HG03175 (cell line): ENCODE measurements around the gene SUV39H1.
"Not testable (repeated sequence)": the region's sequence is repeated elsewhere in the genome, so short reads cannot be mapped to it uniquely, and the experiment has no call there.

ENCODE experiments used
- ATAC-seq: cut with Tn5 transposase; IDR thresholded peaks from one replicate; pipeline ENCODE4 v1.9.1; 2021; ENCODE audit warnings: mild to moderate bottlenecking, moderate library complexity; ENCODE audit not compliant: unreplicated experiment

SUV39H1 gene

GRCh38 chrX:48696301-48696908 is at the start of gene SUV39H1:
SUV39H1 (plus strand) TSS chrX:48696734; CDS start chrX:48696785, 51 bp downstream.
- peak; percentile 95 for ATAC-seq

GRCh38 chrX:48648336-48648751 is 48.2 kb upstream of the SUV39H1 start:
- ATAC-seq = no peak

- ATAC-seq = no peak
Observed at GRCh38 chrX:48649102-48649501, 47.4 kb upstream of the SUV39H1 start.

GRCh38 chrX:48652055-48652579 is 44.4 kb upstream of the SUV39H1 start:
- not testable (repeated sequence) for ATAC-seq

- not testable (repeated sequence) for ATAC-seq
Observed at GRCh38 chrX:48654746-48655145, 41.8 kb upstream of the SUV39H1 start.

GRCh38 chrX:48659686-48660085 is 36.8 kb upstream of the SUV39H1 start:
- not testable (repeated sequence) for ATAC-seq

- no peak for ATAC-seq
Observed at GRCh38 chrX:48663241-48663640, 33.3 kb upstream of the SUV39H1 start.

GRCh38 chrX:48664156-48664555 is 32.4 kb upstream of the SUV39H1 start:
- ATAC-seq = no peak

- no peak for ATAC-seq
Observed at GRCh38 chrX:48665991-48666390, 30.5 kb upstream of the SUV39H1 start.

- ATAC-seq = no peak
Observed at GRCh38 chrX:48666649-48667048, 29.9 kb upstream of the SUV39H1 start.

- no peak for ATAC-seq
Observed at GRCh38 chrX:48667509-48667908, 29.0 kb upstream of the SUV39H1 start.

- not testable (repeated sequence) for ATAC-seq
Observed at GRCh38 chrX:48668187-48668586, 28.3 kb upstream of the SUV39H1 start.

- ATAC-seq = peak; percentile 93
Observed at GRCh38 chrX:48676106-48676892, 20.2 kb upstream of the SUV39H1 start.

- peak; percentile 13 for ATAC-seq
Observed at GRCh38 chrX:48676893-48677270, 19.7 kb upstream of the SUV39H1 start.

GRCh38 chrX:48677516-48677915 is 19.0 kb upstream of the SUV39H1 start:
- ATAC-seq = no peak

- ATAC-seq = not testable (repeated sequence)
Observed at GRCh38 chrX:48680467-48680866, 16.1 kb upstream of the SUV39H1 start.

GRCh38 chrX:48680925-48681324 is 15.6 kb upstream of the SUV39H1 start:
- not testable (repeated sequence) for ATAC-seq

- no peak for ATAC-seq
Observed at GRCh38 chrX:48681539-48682183, 14.9 kb upstream of the SUV39H1 start.

- ATAC-seq = not testable (repeated sequence)
Observed at GRCh38 chrX:48682795-48683194, 13.7 kb upstream of the SUV39H1 start.

- ATAC-seq = peak; percentile 92
Observed at GRCh38 chrX:48683411-48683982, 13.0 kb upstream of the SUV39H1 start, which contains the start of gene WAS. WAS (plus strand) TSS chrX:48683799; CDS start chrX:48683854, 55 bp downstream.

GRCh38 chrX:48684134-48684533 is 12.4 kb upstream of the SUV39H1 start:
- ATAC-seq = no peak
